ENCODE results near the gene TLK2.
"Not testable (repeated sequence)": the region's sequence is repeated elsewhere in the genome, so short reads cannot be mapped to it uniquely, and the experiment has no call there.

Gene TLK2

DNA sequence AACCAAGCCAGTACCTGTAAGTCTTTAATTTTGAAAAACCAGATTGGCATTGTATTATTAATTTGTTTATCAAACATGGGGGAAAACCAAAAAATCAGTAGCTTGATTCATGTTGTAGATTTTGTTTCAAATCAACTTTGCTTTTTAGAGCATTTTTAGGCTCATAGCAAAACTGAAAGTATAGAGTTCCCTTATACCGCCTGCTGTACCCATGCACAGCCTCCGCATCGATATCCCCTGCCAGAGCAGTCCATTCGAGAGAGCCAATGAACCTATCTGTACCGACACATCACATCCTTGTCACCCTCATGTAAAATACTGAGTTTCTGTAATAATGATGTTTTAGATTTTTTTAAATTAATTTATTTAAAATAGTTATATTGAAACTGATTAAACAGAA is 132.7 kb downstream of the TLK2 start:
- DNase-seq, result no peak

DNA sequence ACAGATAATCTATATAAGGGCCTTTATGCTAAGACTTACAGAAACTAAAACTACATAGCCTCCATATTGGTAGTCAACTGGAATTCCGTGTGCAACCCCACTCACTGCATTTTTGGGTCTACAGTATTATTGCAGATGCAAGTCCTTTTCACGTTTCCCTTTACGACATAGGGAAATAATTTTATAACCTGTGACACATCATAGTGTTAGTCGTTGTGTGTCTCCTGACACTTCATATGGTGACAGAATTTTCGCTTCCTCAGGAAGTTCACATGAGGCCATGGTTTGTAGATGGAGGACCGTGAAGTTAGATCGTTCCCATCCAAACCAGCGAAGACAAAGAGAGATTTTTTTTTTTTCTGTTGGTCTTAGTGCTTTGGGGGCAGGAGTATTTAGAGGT is 133.1 kb downstream of the TLK2 start:
- no peak for DNase-seq

DNA sequence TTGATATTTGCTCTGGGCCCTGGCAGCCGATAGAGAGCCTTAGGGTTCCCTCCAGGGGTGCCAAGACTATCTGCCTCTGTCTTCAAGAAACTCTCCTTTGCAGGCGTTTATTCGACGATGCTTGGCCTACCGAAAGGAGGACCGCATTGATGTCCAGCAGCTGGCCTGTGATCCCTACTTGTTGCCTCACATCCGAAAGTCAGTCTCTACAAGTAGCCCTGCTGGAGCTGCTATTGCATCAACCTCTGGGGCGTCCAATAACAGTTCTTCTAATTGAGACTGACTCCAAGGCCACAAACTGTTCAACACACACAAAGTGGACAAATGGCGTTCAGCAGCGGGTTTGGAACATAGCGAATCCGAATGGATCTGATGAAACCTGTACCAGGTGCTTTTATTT is 133.7 kb downstream of the TLK2 start:
- DNase-seq, result not testable (repeated sequence)

DNA sequence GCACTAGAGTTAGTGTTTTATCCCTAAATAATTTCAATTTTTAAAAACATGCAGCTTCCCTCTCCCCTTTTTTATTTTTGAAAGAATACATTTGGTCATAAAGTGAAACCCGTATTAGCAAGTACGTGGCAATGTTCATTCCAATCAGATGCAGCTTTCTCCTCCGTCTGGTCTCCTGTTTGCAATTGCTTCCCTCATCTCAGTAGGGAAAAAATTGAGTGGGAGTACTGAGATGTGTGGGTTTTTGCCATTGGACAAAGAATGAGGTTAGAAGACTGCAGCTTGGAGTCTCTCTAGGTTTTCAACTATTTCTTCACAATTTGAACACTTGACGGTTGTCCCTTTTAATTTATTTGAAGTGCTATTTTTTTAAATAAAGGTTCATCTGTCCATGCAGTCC is 134.5 kb downstream of the TLK2 start:
- DNase-seq, result not testable (repeated sequence)

DNA sequence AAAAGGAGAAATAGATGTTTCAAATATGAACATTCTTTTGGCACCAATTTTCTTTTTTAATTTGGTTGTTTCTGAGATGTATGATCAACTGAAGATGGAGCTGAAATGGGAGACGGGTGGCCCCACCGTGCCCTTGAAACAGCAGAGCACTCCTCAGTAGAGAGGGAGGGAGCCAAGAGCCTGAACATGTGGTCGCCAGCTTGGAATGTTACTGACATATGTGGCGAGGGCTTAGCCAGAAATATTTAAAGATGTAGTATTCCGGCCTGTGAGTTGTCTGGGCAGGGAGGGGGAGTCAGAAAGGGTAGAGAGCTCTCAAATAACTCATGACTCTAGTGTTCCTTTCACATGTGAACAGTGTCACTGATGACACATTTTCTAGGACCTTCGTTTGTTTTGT is 135.5 kb downstream of the TLK2 start:
- no peak for DNase-seq

DNA sequence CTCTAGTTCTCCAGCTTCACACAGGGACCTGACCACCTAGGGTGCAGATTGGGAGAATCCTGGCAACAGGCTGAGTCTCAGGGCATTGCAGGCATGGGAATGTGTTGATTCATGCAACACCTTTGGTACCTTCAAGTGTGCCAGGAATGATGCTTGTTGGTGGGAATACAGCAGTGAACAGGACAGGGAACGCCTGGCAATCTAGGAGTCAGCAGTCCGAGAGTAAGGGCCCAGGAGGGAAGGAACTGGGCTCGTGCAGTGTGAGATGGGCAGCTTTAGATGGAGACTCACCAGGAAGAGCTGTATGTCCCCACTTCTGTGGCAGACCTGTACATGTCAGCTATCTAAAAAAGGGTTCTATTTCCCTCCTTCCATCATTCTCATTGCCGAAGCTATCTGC is 136.9 kb downstream of the TLK2 start:
- DNase-seq, result no peak

DNA sequence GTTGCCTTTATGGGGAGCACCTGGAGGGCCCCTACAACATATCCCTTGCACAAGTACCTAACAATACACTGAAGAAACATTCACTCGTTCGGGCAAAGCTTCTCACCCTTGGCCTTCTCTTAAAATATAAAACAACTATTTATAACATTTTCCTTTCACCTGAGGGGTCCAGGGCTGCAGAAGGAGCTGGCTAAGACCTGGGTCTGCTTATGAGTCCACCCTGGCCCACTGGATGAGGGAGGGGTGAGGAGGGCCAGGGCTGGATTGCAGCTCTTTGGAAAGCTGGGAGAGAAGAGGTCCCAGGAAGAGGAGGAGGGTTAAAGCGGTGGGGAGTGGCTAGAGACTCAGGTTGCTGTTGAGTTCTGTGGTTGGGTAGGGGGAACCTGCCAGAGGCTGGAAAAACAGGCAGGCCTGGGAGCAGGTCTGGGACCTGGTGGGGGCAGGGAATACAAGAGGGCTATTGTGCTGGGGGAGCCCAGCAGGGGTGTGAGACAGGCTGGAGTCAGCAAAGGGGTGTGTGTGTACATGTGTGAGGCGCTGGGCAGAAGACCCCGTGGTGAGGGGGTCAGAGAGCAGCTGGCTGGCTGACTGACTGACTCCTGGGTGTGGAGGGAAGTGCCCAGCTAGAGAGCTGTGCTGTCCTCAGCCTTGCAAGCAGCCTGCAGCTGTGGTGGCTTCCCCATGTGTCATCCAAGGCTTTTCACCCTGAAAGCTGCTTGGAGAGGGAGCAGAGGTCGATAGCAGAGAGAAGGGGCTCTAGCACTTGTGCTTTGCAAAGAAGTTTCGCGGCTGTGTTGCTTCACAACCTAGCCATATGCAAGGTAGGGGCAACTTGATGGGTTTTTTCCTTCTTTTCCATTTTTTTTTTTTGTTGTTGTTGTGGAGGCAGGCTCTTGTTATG is 138.6 kb downstream of the TLK2 start:
- no peak for DNase-seq

DNA sequence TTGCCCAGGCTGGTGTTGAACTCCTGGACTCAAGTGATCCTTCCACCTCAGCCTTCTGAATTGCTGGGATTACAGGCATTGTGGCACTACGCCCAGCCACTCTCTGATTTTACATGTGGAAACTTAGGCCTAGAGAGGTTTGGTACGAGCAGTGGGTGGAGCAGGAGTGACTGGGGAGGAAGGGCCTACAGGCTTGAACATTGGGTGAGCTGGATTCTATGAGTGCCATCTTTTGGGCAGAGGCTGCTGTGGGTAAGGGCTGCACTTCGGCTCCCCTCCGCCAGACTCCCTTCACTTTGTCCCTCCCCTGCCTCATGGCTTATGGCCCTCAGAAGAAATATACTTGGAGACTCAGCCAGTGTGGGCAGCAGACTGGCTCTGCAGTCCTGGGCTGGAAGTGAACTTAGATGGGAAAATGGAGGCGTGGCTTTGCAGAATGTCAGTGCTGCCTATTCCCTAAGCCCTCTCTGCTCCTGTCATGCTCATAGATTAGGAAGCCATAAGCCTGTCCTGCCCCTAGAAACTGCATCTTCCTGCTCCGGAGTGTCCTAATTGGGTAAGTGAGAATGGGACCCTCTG is 139.4 kb downstream of the TLK2 start:
- no peak for DNase-seq

DNA sequence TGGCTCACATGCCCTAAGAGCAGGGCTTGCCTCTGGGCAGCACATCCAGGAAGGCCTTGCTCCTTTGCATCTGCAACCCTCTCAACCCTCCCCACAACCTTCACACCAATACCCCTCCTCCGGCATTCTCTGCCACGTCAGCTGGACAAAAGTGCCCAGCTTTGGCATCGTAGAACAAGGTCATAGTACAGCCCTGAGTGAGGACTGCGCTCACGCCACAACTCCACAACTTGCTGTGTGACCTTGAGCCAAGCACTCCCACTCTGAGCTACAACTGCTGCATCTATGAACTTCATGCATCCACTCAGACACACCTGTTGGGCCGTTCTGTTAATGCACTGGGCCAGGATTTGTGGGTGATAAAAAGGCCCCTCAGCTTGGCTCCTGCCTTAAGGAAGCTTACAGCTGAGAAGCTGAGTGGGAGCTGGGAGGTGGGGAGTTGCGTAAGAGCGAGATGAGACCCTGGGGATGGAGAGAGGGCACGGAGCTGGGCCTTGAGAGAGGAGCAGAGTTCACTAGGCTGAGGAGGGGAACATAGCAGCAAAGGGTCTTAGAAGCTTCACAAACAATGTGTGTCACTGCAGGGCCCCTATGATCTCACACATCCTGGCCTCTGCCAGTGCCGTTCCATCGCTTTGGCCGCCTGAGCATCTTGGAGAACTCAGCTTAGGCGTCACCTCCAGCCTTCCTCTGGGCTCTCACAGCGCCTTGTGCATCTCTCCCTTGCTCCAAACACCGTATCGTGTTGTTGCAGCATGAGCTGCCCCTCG is 140.2 kb downstream of the TLK2 start:
- DNase-seq, result no peak

DNA sequence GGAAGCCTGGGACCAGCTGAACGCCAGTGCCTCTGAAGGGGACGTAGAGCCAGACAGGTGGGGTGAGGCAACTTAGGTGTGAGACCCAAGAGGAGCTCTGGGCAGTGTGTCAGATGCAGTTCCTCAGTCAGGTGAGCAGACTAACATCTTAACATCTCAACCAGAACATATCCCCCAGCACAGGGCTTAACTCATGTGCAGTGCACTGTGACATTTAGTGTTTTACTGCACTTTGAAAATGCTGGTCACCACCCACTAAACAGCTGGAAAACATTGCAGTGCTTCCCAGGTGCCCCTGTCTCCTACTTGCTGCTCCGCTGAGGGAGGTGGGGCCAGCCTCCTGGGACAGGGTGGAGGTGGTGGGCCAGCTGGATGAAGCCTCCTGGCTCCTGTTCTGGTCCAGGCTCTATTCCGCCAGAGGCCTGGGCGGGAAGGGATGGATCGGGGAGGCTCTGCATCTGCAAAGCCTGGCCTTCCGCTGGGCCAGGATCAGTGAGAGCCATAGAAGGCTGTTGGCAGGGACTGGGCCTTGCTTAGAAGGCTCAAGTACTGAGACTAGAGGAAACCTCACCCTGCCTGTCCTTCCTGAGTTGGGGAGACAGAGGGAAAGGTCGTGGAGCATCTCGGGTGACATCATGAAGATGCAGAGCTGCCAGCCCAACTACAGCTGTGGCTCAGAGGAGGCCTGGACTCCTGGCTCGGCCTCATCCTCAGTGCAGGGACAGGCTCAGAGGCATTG is 141.0 kb downstream of the TLK2 start:
- no peak for DNase-seq

DNA sequence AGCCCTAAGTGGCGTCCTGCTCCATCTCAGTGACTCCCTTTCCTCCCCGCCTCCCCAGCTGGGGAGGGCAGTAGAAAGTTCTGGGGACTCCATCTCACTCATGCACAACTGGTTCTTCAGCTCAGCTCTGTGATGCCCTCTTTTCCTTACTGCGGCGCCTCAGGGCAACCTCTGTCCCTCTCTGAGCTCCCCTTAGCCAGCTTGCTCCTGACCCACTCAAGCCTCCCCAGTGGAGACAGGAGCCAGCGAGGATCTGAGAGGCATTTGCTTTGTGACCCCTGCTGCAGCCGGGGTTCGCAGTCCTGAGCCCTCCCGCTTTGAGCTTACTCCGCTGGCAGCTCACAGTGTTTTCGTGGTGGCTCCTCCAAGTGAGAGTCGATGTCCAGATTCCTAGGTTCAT is 142.6 kb downstream of the TLK2 start:
- DNase-seq, result no peak

DNA sequence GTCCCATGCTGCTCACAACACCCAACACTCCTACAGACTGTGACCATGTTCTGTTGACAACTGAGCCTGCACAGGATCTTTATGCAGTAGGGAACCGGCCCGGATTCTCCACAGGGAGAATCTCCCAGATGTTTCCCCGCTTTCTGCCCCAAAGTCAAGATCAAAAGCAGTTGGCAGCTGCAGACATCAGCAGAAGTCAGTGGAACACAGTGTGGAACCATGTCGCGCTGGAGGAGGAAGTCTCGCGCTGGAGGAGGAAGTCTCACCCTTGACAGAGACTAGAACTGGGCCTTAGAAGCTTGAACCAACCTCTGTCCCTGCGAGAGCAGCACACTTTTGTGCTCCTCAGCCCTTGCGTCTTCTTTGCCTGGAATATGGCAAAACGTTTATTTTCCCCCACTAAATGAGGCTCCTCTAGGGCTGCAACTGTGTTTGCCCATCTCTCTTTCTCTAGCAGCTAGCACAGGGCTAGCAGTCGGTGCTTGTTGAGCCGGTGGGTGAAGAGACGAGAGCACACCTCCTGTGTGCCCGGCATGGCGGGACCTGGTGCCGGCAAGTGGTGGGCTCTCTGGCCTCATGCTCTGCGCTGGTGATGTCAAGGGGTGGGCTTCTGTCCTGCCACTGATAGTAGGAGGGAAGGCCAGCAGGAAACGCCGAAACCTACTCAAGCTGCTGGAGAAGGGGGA is 146.7 kb downstream of the TLK2 start:
- DNase-seq, result no peak

DNA sequence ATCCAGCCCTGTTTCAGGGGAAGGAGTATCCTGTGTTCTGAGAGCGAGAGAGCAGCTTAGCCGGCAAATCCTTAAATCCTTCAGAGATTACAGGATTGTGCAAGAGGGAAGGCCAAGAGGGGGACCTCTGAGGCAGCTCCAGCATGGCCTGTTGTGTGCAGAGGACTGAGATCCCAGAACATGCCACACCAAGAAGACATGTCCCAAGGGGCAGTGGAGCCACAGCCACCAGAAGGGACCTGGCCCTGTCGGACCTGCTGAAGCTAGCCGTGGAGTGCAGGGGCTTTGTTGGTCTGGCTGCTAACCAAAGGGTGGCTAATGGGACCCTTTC is 147.2 kb downstream of the TLK2 start:
- no peak for DNase-seq

DNA sequence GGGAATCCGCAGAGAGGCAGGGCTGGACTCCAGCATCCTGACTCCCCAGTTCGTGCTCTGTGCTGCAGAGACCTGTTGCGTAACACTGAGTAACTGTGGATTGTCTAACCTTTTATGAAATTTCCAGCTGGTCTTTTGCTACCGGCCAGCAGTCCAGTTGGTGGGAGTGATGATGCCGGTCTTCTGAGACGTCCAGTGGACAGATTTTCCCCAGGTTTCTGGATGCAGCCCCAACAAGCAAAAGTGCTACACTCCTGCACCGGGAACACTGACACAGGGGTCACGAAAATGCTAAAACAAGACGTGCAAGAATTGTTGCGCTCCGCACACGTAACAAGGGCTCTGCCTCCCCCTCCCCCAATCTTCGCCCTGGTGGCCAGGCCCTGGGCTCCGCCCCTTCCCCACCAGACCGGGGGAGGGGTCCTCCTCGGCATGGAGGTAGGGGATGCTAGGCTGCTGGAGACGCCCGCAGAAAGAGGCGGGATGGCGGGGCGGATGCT is 148.1 kb downstream of the TLK2 start:
- no peak for DNase-seq

DNA sequence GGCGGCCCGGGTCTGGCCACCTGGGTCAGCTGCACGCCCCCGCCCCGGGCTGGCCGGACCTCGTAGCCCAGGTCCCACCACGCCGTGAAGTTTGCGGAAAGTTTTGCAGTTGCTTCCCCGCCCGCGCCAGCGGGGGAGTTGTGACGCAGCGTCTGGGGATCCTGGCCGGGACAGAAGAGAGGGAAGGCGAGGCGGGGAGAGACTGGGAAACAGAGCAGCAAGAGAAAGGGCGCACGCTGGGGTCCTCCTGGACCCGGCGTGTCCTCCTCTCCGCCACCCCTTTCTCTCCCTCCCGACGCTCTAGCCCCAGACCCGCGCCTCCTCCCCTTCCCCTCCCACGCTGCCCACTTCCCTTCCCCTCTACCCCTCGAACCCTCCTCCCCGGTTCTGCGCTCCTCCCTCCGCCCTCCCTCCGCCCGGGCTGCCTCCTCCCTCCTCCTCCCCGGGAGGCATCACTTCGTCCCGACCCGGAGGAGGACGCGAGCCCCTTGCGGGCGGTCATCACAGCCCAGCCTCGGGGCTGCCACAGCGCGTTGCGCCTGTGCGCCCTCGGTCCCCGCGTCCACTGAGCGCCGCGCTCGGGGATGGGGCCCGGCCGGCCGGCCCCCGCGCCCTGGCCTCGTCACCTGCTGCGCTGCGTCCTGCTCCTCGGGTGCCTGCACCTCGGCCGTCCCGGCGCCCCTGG is 148.7 kb downstream of the TLK2 start, which contains the start of gene MRC2:
Gene MRC2 (plus strand): TSS at position 452 of the 685 bp plus-strand sequence. CDS start 133 bp downstream, at position 585.
- no peak for DNase-seq

DNA sequence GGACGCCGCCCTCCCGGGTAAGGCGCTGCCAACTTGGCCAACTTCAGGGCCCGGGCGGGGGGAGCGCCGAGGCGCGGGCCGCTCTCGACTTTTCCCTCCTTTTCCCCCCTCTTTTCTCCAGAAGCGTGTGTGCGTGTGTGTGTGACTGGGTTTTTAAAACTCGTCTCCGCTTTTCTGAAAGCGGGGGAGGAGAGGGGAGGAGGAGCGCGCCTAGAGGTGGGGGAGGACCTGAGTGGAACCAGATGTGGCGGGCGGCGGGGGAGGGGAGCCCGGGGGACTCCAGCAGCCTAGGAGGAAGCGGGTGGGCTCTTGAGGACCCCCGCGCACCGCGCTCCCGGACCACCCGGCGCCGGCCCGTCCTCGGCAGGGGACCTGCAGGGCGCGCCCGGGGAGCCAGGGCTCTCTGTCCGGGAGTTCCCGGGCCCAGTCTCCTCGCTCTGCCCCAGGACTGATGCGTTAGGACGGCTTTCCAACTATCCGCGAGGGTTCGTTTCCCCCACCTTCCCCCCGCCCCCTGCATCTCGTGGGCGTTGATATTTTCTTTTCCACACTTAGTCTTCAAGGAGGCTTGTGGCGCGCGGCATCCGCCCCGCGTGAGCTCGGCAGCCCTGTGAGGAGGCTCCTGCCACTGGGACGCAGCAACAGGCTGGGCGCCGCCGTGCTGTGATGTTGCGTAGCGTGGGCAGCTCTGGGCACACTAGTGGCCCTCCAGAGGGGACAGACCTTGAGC is 149.4 kb downstream of the TLK2 start:
- DNase-seq, result no peak

DNA sequence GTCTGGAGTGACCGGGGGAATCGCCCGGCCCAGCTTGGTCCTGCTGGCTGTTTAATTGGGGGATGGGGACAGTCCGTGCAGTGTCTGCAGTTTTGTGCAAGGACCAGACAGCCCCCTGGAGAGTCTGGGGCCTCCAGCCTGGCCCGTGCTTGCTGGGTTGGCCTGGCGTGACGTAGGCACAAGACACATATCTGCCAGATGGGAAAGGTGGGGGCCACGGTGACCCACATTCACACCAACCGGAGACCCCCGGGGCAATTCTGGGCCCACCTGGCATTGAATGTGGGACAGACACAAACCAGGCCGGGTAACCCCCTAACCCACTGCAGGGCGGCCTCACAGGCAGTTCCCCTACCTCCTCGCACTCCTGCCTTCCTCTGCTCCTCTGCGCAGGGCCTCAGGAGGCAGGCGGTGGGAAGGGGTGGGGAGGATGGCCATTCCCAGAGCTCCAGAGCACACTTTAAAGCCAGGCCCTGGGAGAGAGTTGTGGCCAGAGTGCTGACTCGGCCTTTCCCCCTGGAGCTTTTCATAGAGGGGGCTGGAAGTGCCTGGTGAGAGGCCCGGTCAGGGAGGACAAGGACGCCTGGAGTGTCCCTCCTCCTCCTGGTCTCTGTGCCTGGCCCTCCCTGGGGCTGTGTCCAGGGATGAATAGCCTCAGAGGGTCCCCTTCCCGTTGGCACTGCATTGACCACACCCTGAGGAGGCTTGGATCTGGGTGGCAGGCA is 150.4 kb downstream of the TLK2 start:
- no peak for DNase-seq

DNA sequence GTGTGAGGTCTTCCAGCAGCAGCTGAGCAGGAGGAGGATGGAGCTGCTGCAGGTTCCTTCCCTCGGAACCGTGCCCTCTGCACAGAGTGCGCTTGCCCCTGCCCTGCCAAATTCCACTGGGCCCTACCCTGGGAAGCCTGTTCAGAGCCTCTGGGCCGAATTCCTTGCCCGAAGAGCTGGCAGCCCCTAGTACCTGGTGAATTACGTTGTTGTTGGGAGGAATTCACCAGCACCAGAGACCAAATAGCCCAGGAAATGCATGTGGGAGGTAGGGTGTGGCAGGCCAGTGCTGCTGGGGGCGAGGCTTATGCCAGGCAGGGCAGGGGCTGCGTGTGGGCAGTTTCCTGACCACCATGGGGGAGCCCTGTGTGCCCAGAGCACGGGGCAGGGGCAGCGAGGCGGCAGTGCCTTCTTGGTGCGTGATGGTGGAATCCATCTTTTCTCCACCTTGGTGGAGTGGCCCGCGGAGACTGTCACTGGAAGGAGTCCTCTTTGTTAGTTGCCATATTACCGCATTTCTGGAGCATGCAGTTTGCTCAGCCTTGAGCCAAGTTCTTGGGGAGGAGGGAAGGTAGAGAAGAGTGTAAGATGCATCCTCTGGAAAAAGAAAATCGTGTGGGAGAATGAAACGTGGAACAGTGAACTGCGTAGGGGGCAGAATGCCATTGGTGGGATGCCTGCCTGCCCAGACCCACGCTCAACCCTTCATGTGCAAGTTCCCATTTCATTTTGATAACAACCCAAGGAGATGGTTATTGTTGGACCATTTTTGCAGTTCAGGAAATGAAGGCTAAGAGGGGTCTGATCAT is 151.1 kb downstream of the TLK2 start:
- no peak for DNase-seq

DNA sequence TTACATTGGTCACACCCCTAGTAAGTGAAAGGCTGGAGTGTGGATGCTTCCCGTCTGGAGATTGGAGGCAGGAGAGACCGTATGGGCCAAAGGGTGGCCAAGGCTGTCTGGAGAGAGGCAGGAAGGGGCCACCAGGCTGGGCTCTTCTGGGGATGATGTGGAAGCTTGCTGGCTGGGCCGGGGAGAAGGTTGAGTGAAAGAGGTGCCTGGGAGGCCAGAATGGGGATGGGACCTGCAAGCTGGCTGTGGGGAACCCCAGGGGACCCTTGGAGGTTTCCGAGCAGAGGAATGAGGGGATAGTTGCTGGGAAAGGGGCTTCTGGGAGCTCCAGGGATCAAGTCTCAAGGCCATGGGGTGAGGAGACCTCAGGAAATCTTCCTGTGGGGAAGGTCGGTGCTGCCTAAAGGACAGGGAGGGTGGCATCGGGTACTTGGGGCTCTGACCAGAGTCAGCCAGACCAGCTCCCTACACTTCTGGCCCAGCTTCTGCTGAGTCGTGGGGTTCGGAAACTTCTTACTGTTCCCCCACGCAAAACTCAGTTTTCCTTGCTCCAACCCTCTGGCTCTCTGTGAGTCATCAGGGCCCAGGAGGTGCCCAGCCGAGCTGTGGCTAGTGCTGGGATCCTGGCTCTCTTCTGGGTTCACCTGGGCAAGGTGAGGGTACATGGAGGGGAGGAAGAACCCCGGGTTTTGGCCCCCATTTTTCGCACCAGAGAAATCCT is 151.9 kb downstream of the TLK2 start:
- no peak for DNase-seq

Data from NCI-H1694 (cell line).